HG03108 (cell line): ENCODE results near the gene FMNL1.
A peak's percentile ranks its signal among the peaks of the same experiment; 100 is the strongest.
"Not testable (repeated sequence)": the region's sequence is repeated elsewhere in the genome, so short reads cannot be mapped to it uniquely, and the experiment has no call there.

Source experiments
- ATAC-seq: cut with Tn5 transposase; IDR thresholded peaks from one replicate; pipeline ENCODE4 v1.9.1; 2021; ENCODE audit warnings: moderate library complexity; ENCODE audit not compliant: unreplicated experiment

Gene FMNL1

DNA sequence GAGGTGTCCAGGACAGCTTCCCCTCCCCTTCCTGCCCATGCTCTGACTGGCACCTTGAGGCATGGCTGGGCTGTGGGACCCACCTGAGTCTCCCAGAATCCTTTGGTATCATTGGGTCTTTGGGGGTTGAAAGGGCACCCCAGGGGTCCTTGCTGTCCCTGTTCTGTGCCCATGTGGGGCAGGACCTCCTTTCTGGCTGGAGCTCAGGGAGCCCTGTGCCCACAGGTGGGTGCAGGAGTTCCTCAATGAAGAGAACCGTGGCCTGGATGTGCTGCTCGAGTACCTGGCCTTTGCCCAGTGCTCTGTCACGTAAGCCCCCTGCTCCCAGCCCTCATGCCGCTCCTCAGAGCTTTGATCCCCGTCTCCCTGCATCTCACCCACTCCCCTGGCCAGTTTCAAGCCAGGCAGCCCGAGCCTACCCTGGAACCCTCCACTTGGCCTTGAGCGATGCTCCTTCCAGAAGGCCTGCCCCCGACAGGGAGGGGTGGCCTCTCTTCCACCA, 11.8 kb downstream of the FMNL1 start:
- ATAC-seq: no peak

- no peak for ATAC-seq
Measured at GRCh38 chr17:45234641-45235415, 13.1 kb downstream of the FMNL1 start.

DNA sequence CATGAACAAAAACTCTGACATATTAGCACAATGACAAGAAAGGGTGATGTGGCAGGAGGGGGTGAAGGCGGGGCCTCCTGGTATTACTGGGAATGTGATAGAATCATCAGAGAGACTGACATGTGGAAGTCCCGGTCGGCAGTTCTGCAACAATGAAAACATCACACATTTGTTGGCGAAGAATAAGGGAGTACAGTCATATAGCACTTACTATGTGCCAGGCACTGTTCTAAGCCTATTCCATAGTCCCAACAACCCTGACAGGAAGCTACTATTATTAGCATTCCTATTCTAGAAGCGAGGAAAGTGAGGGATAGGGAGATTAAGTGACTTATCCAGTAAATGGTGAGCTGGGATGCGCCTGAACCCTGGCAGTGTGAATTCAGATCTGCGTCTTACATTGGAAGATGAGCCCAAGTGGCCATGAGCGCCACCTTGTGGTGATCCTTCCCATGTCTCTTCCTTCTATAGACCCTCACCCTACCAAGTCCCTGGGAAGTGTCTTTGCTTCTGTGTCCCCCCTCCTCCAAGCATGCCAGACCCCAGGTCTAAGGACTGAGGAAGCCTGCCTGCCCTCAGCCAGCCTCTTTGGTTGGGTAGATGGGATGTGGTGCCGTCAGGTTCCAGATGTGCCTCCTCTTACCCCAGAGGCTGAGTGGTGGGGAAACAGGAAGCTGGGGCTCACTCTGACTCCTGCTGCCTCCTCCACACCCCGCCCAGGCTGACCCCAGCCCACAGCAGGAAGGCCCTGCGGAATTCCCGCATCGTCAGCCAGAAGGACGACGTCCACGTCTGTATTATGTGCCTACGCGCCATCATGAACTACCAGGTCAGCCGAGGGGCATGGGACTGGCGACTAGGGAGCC, 14.0 kb downstream of the FMNL1 start:
- no peak for ATAC-seq

- ATAC-seq: no peak
Measured at GRCh38 chr17:45236282-45236606, 14.6 kb downstream of the FMNL1 start.

DNA sequence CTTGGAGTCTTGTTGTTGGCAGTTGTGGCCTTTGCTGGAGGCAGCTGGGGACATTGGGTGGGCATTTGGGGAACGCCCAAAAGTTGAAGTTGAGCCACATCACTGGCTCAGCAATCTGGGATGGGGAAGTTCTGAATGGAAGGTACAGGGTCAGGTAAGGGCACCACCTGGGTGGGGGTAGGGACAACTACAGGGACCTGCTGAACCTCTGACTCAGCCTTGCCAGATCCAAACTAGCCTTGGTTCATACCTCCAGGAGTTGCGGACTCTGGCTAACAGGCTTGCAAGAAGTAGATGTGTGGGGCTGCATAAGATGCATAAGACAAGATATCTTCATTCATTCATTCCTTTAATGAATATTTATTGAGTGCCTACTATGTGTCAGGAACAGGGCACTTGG, 16.0 kb downstream of the FMNL1 start:
- ATAC-seq: no peak

GRCh38 chr17:45238155-45238774, 16.6 kb downstream of the FMNL1 start:
- ATAC-seq: no peak

DNA sequence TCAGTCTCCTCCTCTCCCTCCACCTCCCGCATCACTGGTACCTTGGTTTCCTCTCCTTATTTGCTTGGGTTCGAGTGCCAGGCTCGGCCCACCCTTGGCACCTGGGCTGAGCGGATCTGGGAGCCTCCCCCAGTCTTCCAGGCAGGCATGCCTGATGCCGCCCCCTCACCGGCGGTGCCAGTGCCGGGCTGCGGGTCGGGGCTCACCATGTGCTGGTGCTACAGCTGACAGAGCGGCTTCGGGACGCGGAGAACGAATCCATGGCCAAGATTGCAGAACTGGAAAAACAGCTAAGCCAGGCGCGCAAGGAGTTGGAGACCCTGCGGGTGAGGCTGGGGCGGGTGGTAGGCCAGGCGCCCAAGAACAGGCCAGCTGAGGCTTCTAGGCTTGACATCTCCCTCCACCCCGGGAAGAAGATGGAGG, 19.2 kb downstream of the FMNL1 start:
- no peak for ATAC-seq

- ATAC-seq: no peak
Measured at GRCh38 chr17:45241328-45242028, 19.8 kb downstream of the FMNL1 start.

- ATAC-seq: no peak
Measured at GRCh38 chr17:45242029-45242414, 20.3 kb downstream of the FMNL1 start.

DNA sequence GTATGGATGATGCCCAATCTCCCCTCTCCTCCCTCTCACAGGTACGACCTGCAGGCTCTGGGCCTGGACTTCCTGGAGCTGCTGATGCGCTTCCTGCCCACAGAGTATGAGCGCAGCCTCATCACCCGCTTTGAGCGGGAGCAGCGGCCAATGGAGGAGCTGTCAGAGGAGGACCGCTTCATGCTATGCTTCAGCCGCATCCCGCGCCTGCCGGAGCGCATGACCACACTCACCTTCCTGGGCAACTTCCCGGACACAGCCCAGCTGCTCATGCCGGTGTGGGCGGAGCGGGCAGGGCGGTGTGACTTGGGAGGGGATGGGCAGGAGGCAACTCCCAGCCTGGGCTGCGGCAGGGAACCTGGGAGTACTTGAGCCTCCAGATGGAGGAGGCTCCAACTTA, 22.1 kb downstream of the FMNL1 start:
- no peak for ATAC-seq

- no peak for ATAC-seq
Measured at GRCh38 chr17:45244725-45245656, 23.3 kb downstream of the FMNL1 start.

GRCh38 chr17:45246338-45246737, 24.7 kb downstream of the FMNL1 start:
- no peak for ATAC-seq

DNA sequence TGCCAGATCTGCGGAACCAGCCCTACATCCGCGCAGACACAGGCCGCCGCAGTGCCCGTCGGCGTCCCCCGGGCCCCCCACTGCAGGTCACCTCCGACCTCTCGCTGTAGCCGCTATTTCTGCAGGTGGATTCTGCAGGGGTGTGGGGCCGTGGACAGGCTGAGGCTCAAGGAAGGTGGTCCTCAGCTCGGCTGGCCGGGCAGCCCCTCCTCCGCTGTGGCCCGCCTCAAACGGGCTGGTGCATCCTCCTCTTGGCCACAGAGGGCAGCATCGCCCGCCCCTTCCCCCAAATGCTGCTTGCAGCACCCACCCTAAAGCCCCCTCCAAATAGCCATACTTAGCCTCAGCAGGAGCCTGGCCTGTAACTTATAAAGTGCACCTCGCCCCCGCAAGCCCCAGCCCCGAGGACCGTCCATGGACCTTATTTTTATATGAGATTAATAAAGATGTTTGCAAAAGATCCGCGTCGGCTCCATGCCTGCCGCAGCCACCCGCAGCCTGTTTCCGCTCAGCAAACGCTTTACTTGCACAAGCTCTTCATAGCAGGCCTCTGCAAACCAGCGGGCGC, 25.3 kb downstream of the FMNL1 start:
- ATAC-seq: no peak

DNA sequence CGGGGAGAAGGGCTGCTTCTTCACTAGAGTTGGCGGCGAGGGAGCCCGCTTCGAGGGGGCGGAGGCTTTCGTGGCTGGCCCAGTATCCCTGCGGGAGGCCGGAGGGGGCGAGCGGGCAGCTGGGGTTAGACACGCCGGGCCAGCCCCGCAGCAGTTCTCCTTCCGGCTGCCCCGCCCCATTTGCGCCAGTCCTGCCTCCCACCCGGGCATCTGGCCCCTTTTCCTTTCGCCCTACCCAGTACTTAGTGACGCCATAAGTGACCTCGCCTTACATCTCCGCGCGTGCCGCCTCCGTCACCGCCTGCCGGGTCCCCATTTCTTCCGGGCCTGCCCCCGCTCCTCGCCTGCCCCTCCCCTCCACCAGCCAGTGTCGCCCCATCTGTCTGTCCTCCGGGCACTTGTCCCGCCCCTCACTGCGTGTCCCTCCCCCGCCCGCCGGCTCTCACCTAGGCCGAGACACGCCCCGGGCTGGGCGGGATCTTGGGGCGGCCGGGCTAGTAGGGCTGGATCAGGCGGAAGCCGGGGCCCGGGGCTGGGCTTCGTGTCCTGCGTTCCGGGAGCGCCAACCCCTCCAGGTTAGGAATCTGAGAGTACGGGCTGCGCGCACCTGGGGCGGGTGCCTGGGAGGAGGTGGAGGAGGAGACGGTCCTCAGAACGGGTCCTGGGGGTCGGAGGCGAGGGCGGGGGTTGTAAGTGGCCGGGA, 25.9 kb downstream of the FMNL1 start:
- ATAC-seq: peak; percentile 77

GRCh38 chr17:45248132-45248957, 26.7 kb downstream of the FMNL1 start:
- peak; percentile 44 for ATAC-seq

DNA sequence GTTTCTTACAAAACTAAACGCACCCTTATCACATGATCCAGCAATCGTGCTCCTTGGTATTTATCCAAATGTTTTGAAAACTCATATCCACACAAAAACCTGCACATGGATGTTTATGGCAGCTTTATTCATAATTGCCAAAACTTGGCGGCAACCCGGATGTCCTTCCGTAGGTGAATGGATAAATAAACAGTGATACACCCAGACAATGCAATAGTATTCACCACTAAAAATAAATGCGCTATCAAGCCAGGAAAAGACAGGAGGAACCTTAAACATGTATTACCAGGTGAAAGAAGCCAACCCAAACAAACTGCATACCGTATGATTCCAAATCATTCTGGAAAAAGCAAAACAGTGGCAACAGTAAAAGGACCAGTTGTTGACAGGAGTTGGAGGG, 30.2 kb downstream of the FMNL1 start:
- no peak for ATAC-seq

DNA sequence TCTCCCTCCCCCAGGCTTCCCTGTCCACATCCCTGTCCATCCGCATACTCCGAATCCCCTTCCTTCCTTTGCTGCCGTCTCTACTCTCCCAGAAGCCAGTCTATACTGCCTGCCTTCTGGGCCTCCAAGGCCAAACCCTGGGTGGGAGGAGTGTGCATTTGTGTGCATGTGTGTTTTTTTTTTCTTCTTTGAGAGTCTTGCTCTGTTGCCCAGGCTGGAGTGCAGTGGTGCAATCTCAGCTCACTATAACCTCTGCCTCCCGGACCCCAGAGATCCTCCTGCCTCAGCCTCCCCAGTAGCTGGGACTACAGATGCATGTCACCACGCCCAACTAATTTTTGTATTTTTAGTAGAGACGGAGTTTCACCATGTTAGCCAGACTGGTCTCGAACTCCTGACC, 31.6 kb downstream of the FMNL1 start:
- ATAC-seq: not testable (repeated sequence)

DNA sequence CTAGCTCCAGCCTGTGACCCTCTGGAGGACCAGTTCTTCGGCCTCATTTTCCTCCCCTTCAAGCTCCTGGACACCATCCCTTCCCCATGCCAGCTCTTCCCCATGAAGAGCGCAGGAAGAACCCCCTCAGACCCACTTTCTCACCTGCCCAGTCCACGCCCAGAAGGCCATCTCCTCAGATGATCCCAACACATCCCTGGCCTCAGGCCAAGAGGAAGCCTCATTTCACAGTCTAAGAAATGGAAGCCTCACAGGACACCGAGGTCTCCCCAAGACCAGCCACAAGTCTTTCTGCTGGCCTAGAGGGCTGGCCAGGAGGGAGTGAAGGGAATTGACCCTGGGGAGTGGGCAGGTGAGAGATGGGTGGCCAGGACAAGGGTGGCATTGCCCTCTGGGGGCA, 32.2 kb downstream of the FMNL1 start:
- no peak for ATAC-seq
